Activated CD4-positive, alpha-beta T cell treated with anti-CD3 and anti-CD28 coated beads, Interleukin-2, amount 50 U/mL, for 48 hours (primary cell): ENCODE measurements around the gene KCNIP1.
A peak's percentile ranks its signal among the peaks of the same experiment; 100 is the strongest.

Experiments used
- DNase-seq, 2 experiments: peaks; one replicate each; pipeline ENCODE4 v3.0.0-alpha.2; 2020

KCNIP1 gene

GRCh38 chr5:170603578-170604565 lies 100.1 kb downstream of the KCNIP1 start:
- DNase-seq, result peak; percentile 66 to 71

- no peak for DNase-seq
Measured at GRCh38 chr5:170606941-170607340, 103.1 kb downstream of the KCNIP1 start.

- DNase-seq, result no peak
Measured at GRCh38 chr5:170611449-170612090, 107.8 kb downstream of the KCNIP1 start.

GRCh38 chr5:170612256-170612678 lies 108.4 kb downstream of the KCNIP1 start:
- DNase-seq, result no peak

GRCh38 chr5:170614065-170614490 lies 110.3 kb downstream of the KCNIP1 start:
- DNase-seq, result no peak

- peak in 1 of 2 experiments; percentile 22 for DNase-seq
Measured at GRCh38 chr5:170614720-170615119, 110.9 kb downstream of the KCNIP1 start.

GRCh38 chr5:170617533-170618490 lies 114.0 kb downstream of the KCNIP1 start:
- no peak for DNase-seq

GRCh38 chr5:170619869-170620268 lies 116.0 kb downstream of the KCNIP1 start:
- no peak for DNase-seq

- DNase-seq, result no peak
Measured at GRCh38 chr5:170622933-170623332, 119.1 kb downstream of the KCNIP1 start.

GRCh38 chr5:170623576-170624181 lies 119.9 kb downstream of the KCNIP1 start:
- DNase-seq, result peak; percentile 49 to 57

- DNase-seq, result no peak
Measured at GRCh38 chr5:170625221-170626165, 121.7 kb downstream of the KCNIP1 start.

GRCh38 chr5:170626507-170627150 lies 122.8 kb downstream of the KCNIP1 start:
- DNase-seq, result no peak

GRCh38 chr5:170627271-170627670 lies 123.5 kb downstream of the KCNIP1 start:
- no peak for DNase-seq

- DNase-seq, result no peak
Measured at GRCh38 chr5:170628028-170628427, 124.2 kb downstream of the KCNIP1 start.

- DNase-seq, result no peak
Measured at GRCh38 chr5:170628691-170629565, 125.1 kb downstream of the KCNIP1 start.

GRCh38 chr5:170629566-170630175 lies 125.9 kb downstream of the KCNIP1 start:
- DNase-seq, result no peak

GRCh38 chr5:170630226-170630625 lies 126.4 kb downstream of the KCNIP1 start:
- DNase-seq, result no peak

- no peak for DNase-seq
Measured at GRCh38 chr5:170630711-170631141, 126.9 kb downstream of the KCNIP1 start.
